UCSD-AML1 (cell line): ENCODE data around the gene UBE3B.
A peak's percentile ranks its signal among the peaks of the same experiment; 100 is the strongest.
"Not testable (repeated sequence)": the region's sequence is repeated elsewhere in the genome, so short reads cannot be mapped to it uniquely, and the experiment has no call there.

ENCODE experiments used
- DNase-seq: peaks from one replicate; lab custom pipeline; 2025; ENCODE audit not compliant: unreplicated experiment; lab: John Stamatoyannopoulos, UW

The UBE3B gene, protein sequence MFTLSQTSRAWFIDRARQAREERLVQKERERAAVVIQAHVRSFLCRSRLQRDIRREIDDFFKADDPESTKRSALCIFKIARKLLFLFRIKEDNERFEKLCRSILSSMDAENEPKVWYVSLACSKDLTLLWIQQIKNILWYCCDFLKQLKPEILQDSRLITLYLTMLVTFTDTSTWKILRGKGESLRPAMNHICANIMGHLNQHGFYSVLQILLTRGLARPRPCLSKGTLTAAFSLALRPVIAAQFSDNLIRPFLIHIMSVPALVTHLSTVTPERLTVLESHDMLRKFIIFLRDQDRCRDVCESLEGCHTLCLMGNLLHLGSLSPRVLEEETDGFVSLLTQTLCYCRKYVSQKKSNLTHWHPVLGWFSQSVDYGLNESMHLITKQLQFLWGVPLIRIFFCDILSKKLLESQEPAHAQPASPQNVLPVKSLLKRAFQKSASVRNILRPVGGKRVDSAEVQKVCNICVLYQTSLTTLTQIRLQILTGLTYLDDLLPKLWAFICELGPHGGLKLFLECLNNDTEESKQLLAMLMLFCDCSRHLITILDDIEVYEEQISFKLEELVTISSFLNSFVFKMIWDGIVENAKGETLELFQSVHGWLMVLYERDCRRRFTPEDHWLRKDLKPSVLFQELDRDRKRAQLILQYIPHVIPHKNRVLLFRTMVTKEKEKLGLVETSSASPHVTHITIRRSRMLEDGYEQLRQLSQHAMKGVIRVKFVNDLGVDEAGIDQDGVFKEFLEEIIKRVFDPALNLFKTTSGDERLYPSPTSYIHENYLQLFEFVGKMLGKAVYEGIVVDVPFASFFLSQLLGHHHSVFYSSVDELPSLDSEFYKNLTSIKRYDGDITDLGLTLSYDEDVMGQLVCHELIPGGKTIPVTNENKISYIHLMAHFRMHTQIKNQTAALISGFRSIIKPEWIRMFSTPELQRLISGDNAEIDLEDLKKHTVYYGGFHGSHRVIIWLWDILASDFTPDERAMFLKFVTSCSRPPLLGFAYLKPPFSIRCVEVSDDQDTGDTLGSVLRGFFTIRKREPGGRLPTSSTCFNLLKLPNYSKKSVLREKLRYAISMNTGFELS

DNA sequence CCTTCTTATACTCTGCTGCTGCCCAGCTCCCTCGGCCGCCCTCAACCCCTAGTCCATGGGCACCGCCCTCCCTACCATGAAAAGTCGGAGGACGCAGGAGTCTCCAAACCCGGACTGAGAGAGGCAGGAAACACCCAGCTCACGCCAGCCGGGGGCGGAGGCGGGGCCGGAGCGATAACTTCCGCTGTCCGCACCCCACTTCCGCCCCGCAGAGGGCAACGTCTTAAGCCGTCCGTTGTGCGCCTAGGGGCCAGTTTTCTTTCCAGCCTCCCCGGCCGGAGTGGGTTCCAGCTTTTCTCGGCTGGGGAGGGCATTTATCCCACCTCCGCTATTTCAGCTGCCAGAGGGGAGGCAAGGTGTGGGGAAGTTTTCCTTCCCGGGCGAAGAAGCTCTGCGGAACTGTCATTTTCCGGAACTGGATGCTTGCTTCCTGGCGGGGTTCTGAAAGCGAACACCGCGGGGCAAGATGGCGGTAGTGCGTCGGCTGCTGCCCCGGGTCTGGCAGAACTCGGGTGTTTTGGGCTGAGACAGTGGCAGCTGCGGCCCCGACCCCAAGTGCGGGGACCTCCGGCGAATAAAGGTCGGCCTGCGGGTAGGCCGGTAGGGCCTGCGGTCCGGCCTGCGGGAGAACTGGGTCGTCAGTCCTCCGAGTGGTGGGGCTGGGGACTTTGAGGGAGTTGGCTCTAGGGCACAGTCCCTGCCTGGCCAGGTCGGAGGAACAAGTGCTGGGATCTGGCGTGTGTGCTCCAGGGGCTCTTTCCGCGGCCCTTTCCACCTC is at the start of gene UBE3B, which contains the start of gene KCTD10:
TSS of gene UBE3B (plus strand) at position 450 of the 778 bp plus-strand sequence. CDS start 5,918 bp downstream, outside the sequence.
TSS of gene KCTD10 (minus strand) at position 116 of the 778 bp plus-strand sequence. CDS start at position 78, 38 bp downstream.
- peak; percentile 90 for DNase-seq

GRCh38 chr12:109428037-109428629 is 49.3 kb upstream of the UBE3B start:
- peak; percentile 77 for DNase-seq

GRCh38 chr12:109428804-109429203 is 48.6 kb upstream of the UBE3B start:
- DNase-seq: not testable (repeated sequence)

- no peak for DNase-seq
Observed at GRCh38 chr12:109430244-109430643, 47.2 kb upstream of the UBE3B start.

DNA sequence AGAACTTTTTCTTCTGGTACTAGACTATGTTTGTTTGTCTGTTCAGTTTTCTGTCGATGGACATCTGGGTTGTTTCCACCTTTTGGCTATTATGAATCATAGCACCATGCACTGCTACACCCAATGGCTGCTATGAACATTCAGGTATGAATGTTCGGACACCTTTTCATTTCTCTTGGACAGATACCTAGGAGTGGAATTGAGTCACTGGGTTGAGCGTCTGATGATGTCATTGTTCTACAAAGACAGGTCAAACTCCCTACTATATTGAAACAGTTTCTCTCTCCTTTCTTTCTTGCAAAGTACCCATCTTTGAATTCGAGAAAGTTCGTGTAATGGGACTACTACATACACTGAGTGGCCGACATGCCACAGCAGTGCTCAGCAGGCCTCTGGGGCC is 45.0 kb upstream of the UBE3B start:
- no peak for DNase-seq

- DNase-seq: peak; percentile 78
Observed at GRCh38 chr12:109432842-109433304, 44.6 kb upstream of the UBE3B start.

DNA sequence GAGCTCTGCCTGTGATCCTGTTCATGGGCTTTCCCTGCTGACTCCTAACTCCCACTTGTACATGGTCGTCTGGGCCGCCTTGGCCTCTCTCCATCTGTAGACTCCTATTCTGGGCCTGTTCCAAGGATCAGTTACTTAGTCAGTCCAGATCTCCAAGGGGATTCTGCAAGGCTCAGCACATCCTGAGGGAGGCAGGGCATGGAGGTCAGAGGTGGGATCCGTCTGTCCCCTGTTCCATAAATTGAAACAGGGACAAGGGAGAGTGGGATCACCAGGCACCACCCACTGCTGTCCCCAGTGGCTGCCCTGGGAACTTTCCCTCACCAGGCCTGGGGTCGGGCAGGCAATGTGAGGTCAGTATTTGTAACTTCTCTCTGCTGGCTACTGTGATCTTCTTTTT is 43.8 kb upstream of the UBE3B start:
- no peak for DNase-seq

DNA sequence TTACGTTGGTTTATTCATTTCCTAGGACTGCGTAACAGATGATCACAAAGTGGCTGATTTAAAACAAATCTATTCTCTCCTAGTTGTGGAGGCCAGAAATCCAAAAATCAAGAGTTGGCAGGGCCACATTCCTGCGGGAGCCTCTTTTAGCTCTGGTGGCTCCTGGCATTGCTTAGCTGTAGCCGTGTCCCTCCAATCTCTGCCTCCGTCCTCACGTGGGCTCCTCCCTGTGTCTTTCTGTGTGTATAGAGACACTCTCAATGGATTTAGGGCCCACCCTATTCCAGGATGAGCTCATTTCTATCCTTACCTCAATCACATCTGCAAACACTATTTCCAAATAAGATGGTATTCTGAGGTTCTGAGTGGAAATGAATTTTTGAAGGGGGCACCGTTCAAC is 42.9 kb upstream of the UBE3B start:
- DNase-seq: no peak

DNA sequence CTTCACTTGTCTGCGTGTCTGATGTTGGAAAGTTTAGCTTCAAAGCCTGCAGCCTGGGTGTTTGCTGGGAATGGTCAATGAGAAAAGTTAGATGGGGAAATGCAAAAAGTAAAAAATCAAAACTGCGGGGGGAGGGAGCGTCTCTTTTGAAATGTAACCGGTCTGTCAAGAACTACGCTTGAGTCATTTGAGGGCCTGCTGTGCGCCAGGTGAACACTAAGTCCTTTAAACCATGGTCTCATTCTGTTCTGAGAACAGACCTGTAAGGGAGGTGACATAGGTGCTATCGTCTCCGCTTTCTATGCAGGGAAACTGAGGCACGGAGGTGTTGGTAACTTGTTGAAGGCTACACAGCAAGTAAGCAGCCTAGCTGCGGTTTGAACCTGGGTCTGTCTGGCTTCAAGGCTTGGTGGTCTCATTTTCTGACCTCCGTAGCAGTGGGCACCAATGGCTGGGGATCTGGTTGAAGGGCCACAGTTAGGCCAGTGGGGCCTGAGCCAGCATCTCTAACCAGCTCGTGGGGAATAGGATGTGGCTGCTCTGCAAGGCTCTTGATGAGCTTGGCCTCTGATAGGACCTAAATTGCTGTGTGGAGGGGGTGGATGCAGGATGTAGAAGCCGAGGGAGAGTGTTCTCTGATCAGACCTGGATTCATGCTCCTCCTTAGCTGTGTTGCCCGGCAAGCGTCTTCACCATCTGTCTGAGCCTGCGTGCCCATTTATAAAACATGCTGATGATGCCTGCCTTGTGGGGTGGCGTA is 41.8 kb upstream of the UBE3B start:
- no peak for DNase-seq

DNA sequence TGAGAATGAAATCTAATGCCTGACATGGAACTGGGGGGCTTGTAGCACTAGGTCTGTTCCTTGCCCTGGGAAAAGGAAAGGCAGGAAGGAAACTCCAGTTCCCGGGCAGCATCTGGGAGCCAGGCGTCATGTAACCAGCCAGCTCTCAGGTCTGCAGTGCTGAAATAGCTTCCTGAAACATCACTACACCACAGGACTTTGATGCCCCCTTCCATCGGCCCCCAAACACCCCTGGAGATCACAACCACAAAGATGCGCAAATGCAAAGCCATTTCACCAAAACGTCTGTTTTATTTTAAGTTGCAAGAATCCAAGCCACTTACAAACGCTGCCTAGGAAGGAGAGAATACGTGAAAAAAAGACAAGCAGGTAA is 41.3 kb upstream of the UBE3B start:
- no peak for DNase-seq

GRCh38 chr12:109439181-109439580 is 38.3 kb upstream of the UBE3B start:
- DNase-seq: no peak

DNA sequence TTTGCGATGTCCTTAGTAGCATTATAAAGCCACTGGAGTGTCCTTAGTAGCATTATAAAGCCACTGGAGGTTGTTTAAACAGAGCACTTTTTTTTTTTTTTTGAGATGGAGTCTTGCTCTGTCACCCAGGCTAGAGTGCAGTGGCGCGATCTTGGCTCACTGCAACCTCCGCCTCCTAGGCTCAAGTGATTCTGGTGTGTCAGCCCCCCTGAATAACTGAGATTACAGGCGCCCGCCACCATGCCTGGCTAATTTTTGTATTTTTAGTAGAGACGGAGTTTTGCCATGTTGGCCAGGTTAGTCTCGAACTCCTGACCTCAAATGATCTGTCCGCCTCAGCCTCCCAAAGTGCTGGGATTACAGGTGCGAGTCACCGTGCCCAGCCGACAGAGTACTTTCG is 37.5 kb upstream of the UBE3B start:
- DNase-seq: not testable (repeated sequence)

- DNase-seq: no peak
Observed at GRCh38 chr12:109440851-109441490, 36.5 kb upstream of the UBE3B start.

DNA sequence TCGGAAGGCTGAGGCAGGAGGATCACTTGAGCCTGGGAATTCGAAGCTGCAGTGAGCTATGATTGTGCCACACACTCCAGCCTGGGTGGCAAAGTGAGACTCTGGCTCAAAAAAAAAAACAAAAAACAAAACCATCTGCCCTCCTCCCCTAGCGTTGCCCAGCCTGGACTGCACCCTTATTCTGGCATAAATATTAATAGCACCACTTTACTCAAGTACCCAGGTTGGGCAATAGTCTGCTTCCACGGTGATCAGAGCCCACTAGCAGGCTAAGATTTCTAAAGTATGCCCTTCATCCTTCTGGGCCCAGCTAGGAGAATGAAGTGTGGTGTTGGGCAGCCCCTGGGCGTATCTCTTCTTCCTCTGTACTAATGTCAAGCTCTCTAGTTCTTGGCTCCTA is 33.6 kb upstream of the UBE3B start:
- DNase-seq: no peak

GRCh38 chr12:109444259-109444658 is 33.2 kb upstream of the UBE3B start:
- DNase-seq: no peak

DNA sequence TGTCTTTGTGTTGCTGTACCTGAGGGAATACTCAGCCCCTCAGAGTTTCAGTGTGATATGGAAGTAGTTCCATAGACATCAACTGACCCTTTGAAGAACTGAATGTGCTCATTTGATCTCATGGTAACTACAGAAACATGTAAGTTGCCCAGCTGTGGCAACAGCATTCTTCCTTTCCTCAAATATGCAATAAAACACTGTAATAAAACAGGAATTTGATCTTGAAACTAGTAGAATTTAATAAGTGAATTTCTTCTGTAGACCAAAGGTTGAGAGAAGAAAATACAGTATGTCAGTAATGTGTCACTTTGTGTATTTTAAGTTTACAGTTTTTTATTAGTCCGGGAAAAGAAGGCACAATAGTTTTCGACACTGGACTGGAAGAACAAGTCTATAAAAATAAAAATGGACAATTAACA is 32.2 kb upstream of the UBE3B start:
- DNase-seq: no peak

DNA sequence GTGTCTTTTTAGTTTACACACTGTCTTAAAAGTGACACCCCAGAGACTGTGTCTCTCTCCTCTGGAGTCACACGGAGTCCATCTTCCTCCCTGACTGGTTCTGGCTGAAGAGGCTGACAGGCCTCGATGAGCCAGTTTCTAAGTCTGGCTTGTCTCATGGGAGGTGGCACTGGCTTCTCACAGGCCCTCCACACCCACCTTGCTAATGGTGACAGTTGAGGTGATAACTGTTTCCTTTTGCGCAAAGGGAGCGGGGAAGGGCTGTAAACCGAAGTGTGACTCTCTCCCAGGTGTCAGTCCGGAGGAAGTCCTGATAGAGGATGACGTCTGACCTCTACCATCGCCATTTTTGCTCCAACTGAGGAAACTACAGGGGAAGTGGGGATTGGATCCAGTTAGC is 30.6 kb upstream of the UBE3B start:
- no peak for DNase-seq

DNA sequence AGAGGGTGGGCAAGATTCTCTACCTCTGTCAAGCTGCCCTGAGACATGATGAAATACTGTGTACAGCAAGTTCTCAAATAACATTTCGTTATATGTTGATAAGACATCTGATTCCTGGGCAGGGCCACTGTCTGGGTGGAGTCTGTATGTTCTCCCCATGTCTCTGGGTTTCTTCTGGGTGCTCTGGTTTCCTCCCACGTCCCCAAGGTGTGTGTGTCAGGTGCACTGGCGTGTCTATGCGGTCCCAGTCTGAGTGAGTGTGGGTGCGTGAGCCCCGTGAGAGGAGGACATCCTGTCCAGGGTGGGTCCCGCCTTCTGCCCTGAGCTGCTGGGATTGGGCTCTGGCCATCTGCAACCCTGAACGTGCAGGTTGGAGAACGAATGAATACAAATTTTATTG is 30.0 kb upstream of the UBE3B start:
- DNase-seq: no peak

- DNase-seq: no peak
Observed at GRCh38 chr12:109448272-109448671, 29.2 kb upstream of the UBE3B start.
